Fibroblast of skin of abdomen (primary cell): ENCODE data around the gene GPR107.

Source experiments
- DNase-seq: peaks from one replicate; pipeline ENCODE4 v3.0.0-alpha.2; 2013

GPR107 gene

GRCh38 chr9:130160862-130161470 lies 107.3 kb downstream of the GPR107 start:
- no peak for DNase-seq

GRCh38 chr9:130165579-130165978 lies 111.9 kb downstream of the GPR107 start:
- no peak for DNase-seq

DNA sequence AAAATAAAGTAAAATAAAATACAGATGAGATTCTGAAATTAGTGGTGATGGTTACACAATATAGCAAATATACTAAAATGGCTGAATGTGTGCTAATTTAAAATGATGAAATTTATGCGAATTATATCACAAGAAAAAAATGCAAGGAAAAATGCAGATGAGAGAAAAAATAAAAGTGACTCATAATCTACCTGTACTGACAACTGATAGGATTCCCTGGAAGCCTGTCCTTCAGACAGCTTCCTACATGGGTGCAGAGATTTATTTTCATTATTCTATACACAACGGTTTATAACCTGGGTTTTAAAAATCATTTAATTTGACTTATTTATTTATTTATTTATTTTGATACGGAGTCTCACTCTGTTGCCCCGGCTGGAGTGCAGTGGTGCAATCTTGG lies 112.7 kb downstream of the GPR107 start:
- DNase-seq: no peak

DNA sequence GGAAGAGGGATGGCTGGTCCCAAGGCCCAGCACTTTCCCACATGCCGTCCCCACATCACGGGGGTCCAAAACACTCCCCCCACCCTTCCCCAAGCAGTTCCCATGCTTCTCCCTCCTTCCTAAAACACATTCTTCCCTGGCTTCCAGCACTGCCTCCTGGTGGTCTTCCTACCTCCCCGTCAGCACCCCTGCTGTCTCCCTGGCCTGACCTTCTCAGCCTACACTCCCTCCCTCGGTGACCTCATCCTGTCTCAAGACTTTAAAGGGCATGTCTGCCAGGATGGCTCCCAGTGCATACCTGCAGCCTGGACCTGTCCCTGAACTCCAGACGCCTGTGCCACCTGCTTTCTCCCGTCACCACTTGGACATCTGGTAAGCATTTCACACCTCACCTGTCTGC lies 114.2 kb downstream of the GPR107 start:
- no peak for DNase-seq

GRCh38 chr9:130171226-130172148 lies 117.8 kb downstream of the GPR107 start:
- DNase-seq: no peak

- peak; percentile 74 for DNase-seq
Measured at GRCh38 chr9:130172161-130172857, 118.6 kb downstream of the GPR107 start, which contains the start of gene NCS1. Gene NCS1 (plus strand): TSS chr9:130172404. CDS start chr9:130172664, 260 bp downstream.

DNA sequence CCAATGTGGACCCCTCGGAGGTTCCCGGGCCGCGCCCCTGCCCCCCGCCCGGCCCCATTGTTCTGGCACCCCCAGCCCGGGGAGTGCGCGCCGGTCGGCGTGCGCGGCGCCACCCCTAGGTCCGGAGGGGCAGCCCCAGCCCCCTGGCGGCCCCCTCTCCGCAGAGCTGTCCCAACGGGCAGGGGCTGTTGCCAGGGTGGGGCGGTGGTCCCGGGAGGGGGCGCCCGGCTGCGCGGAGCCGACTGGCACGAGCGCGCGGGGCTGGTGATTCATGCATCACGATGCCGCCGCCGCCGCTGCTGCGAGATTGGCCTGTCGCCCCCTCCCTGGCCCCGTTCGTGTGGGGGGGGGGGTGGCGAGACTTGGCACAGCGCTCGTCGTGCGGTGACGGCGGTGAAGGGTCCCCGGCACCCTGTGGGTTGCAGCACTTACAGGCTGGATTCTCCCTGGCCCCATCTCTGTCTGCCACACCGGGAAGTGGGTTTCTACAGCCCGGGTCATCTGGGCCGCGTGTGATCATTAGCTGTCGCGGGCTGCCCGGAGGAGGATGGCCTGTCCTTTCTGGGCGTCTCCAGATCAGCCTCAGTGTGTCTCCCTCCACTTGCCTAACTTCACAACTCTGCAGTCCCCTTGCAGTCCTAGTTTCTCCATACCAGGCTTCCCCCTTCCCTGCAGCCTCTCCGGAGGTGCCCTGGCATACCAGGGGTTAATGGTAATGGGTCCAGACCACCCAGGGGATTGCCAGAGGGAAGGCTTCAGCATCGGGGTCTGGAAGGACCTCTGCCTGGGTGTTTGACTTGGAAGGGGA lies 119.4 kb downstream of the GPR107 start:
- no peak for DNase-seq

- DNase-seq: no peak
Measured at GRCh38 chr9:130173666-130173983, 119.9 kb downstream of the GPR107 start.

DNA sequence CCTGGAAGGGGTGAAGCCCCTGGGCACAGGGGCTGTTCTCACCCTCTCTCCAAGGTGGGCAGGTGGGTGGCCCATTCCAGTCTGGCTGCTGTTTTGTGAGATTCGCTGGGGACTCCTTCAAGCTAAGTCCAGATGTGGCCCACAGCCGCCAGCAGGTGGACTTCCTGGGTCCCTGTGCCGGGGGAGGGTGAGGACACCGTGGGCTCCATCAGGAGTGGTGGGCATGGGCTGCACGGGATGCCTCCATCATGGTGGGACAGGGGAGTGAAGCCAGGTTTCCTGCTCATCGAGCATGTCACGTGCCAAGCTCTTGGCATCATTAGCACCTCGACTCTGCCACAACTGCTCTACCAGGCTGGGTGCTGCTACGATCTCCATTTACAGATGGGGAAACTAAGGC lies 120.3 kb downstream of the GPR107 start:
- DNase-seq: no peak

DNA sequence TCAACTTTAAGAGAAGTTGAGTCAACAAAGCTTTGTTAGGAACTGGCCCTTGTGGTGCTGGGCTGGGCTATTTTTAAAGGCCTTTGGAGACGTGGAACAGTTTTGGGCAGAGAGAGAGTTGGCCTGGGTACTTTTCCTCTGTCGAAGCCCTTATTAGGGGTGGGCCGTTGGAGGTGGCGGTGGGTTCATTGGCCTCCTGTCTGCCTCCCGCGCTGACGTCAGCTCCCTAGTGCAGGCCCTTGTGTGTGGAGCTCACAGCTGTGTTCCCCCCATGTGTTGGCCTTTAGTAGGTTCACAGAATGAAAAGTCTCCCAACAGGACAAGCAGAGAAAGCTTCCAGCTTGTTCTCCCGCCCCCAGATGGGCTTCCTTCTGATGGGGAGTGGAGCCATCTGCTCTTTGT lies 121.2 kb downstream of the GPR107 start:
- no peak for DNase-seq

GRCh38 chr9:130175355-130175754 lies 121.6 kb downstream of the GPR107 start:
- DNase-seq: no peak

GRCh38 chr9:130176760-130177159 lies 123.1 kb downstream of the GPR107 start:
- no peak for DNase-seq

GRCh38 chr9:130177898-130178805 lies 124.4 kb downstream of the GPR107 start:
- no peak for DNase-seq

DNA sequence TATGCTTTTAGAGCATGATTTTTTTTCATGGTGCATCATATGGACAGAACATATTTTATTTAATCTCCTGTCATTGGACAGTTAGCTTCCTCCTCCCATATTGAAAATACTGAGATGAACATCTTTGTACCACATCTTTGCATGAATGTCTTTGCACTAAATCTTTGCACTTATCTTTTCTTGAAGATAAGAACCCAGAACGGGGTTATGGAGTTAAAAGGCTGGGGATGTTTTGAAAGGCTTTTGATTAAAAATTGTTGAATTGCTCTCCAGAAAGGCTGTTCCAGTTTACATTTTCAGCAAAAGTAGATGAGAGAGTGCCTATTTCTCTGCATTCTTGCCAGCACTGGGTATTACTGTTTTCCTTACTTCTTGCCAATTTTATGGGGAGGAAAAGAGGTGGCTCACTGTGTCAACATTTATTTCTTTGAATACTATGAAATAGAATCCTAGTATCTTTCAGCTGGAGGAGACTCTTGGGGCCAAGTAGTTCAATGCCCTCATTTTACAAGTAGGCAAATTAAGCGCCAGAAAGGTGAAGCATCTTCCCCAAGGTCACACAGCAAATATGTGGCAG lies 125.7 kb downstream of the GPR107 start:
- DNase-seq: no peak

DNA sequence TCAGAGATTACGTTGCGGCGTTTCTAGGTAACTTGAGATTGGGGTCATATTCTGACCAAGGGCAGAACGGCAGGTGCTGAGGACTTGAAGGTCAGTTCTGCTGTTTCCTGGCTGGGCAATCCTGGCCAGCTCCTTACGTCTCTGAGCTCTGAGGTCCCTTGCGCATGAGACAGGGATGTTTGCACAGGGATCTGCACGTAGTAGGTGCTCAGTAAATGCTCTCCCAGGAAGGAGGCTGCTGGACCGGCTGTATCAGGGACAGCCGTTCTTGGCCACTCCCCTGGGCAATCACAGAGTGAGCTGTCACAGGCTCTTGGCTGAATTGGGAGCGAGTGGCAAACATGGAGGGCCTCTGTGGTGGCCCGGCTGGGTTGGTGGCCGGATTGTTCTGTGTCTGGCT lies 126.8 kb downstream of the GPR107 start:
- no peak for DNase-seq

GRCh38 chr9:130181678-130182380 lies 128.1 kb downstream of the GPR107 start:
- no peak for DNase-seq

GRCh38 chr9:130182381-130182909 lies 128.7 kb downstream of the GPR107 start:
- no peak for DNase-seq

DNA sequence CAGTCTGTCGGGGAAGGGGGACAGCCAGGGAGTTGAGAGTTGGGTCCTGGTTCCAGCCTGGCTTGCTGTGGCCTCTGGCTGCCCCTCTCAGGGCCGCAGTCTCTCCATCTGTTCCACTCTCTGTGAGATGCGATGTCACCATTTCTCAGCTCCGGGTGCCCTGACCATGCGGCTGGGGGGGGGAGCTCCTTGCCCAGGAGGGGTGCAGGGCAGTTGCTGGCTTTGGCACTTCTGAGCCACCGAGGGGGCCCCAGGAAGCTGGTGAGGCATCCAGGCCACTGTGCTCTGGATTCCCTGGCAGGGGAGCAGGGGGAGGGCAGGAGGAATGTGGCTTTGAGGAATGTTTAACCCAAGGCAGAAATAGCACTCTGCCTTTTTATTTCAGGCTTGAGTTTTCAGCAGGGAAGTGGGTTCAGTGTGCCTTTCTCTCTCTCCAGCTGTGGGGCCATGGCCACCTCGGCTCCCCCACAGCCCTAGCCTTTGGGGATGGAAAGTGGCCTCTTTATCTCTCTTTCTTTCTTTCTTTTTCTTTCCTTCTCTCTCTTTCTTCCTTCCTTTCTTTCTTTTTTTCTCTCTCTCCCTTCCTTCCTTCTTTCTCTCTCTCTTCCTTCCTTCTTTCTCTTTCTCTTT lies 129.5 kb downstream of the GPR107 start:
- peak; percentile 85 for DNase-seq

GRCh38 chr9:130185017-130185416 lies 131.3 kb downstream of the GPR107 start:
- DNase-seq: no peak
